HG03097 (cell line): Measurements from ENCODE around the gene SCARF2.
"Not testable (repeated sequence)": the region's sequence is repeated elsewhere in the genome, so short reads cannot be mapped to it uniquely, and the experiment has no call there.

Experiments
- ATAC-seq: cut with Tn5 transposase; IDR thresholded peaks from one replicate; pipeline ENCODE4 v1.9.1; 2021; ENCODE audit not compliant: unreplicated experiment, low FRiP score

SCARF2 gene

GRCh38 chr22:20437613-20438426 lies at the start of gene SCARF2:
Gene SCARF2 (minus strand): TSS chr22:20437825. CDS start chr22:20437754, 71 bp downstream.
- no peak for ATAC-seq

GRCh38 chr22:20486229-20486628 lies 48.6 kb upstream of the SCARF2 start:
- no peak for ATAC-seq

- ATAC-seq = no peak
These were observed 47.5 kb upstream of the SCARF2 start for GRCh38 chr22:20484948-20485683.

- ATAC-seq = no peak
These were observed 46.1 kb upstream of the SCARF2 start for GRCh38 chr22:20483771-20484170.

- ATAC-seq = not testable (repeated sequence)
These were observed 45.5 kb upstream of the SCARF2 start for GRCh38 chr22:20483143-20483506.

- no peak for ATAC-seq
These were observed 42.1 kb upstream of the SCARF2 start for GRCh38 chr22:20479612-20480196.

- ATAC-seq = not testable (repeated sequence)
These were observed 40.4 kb upstream of the SCARF2 start for GRCh38 chr22:20478059-20478458.

GRCh38 chr22:20475569-20475968 lies 37.9 kb upstream of the SCARF2 start:
- not testable (repeated sequence) for ATAC-seq

GRCh38 chr22:20475115-20475436 lies 37.5 kb upstream of the SCARF2 start:
- ATAC-seq = no peak

GRCh38 chr22:20472629-20473442 lies 35.2 kb upstream of the SCARF2 start:
- ATAC-seq = no peak

GRCh38 chr22:20471126-20471833 lies 33.7 kb upstream of the SCARF2 start:
- ATAC-seq = no peak

- ATAC-seq = not testable (repeated sequence)
These were observed 32.9 kb upstream of the SCARF2 start for GRCh38 chr22:20470525-20470924.

- no peak for ATAC-seq
These were observed 31.7 kb upstream of the SCARF2 start for GRCh38 chr22:20469110-20469868.

- ATAC-seq = no peak
These were observed 29.2 kb upstream of the SCARF2 start for GRCh38 chr22:20466659-20467379.

GRCh38 chr22:20465759-20466077 lies 28.1 kb upstream of the SCARF2 start:
- no peak for ATAC-seq

- no peak for ATAC-seq
These were observed 27.5 kb upstream of the SCARF2 start for GRCh38 chr22:20464912-20465758.

GRCh38 chr22:20464096-20464614 lies 26.5 kb upstream of the SCARF2 start:
- ATAC-seq = no peak
